Measurements from ENCODE around the gene DCP1B.

DNA sequence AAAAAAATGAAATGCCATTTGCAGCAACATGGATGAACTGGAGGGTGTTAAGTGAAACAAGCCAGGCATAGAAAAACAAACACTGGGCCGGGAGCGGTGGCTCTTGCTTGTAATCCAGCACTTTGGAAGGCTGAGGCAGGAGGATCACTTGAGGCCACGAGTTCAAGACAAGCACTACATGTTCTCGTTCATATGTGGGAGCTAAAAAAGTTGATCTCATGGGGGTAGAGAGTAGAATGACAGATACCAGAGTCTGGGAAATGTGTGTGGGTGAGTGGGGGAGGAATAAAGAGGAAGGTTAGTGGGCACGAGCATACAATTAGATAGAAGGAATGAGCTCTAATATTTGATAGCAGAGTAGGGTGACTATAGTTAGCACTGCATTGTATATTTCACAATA is 107.3 kb downstream of the DCP1B start:
- TF ChIP-seq, protein P1, sequence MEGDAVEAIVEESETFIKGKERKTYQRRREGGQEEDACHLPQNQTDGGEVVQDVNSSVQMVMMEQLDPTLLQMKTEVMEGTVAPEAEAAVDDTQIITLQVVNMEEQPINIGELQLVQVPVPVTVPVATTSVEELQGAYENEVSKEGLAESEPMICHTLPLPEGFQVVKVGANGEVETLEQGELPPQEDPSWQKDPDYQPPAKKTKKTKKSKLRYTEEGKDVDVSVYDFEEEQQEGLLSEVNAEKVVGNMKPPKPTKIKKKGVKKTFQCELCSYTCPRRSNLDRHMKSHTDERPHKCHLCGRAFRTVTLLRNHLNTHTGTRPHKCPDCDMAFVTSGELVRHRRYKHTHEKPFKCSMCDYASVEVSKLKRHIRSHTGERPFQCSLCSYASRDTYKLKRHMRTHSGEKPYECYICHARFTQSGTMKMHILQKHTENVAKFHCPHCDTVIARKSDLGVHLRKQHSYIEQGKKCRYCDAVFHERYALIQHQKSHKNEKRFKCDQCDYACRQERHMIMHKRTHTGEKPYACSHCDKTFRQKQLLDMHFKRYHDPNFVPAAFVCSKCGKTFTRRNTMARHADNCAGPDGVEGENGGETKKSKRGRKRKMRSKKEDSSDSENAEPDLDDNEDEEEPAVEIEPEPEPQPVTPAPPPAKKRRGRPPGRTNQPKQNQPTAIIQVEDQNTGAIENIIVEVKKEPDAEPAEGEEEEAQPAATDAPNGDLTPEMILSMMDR (IDR thresholded peaks at IDR 0.05 in 8 of 11, conservative IDR thresholded peaks at IDR 0.05 in 3 of 11) = no peak
- TF ChIP-seq POLR2AphosphoS5 (IDR thresholded peaks at IDR 0.05) = no peak
- TF ChIP-seq POLR2A (IDR thresholded peaks at IDR 0.05) = no peak
